HEK293 (cell line): ENCODE data around the gene UHRF2.

ENCODE experiments used
- CTCF ChIA-PET: fragments of 350-600 bp; formaldehyde crosslinking; extraction: SDS; loops from one replicate; lab custom pipeline; 2021; ENCODE audit warnings: antibody characterized with exemption; lab: Yijun Ruan, JAX
- POLR2A ChIA-PET: fragments of 300-600 bp; formaldehyde crosslinking; extraction: SDS; loops from one replicate; lab custom pipeline; 2020; ENCODE audit warnings: antibody characterized with exemption, inconsistent platforms; lab: Yijun Ruan, JAX
- H3K27ac ChIP-seq: fragments of 200-500 bp; sonication (Bioruptor generic); 2 replicates; pipeline ENCODE4 v1.5.1; 2014; ENCODE audit warnings: low read depth, low read length, control low read depth, inconsistent platforms; ENCODE audit errors: extremely low read depth
- H3K36me3 ChIP-seq, 2 experiments: fragments of 200-500 bp in 1 of 2; sonication (Bioruptor generic) in 1 of 2; 1 replicate in 1 of 2; 2 replicates in 1 of 2; pipeline ENCODE4 v1.5.1; 2014 to 2017; ENCODE audit warnings: inconsistent platforms in 2 of 2, low read length in 2 of 2; ENCODE audit not compliant: control insufficient read depth in 2 of 2, insufficient read depth in 1 of 2
- H3K4me1 ChIP-seq: fragments of 200-500 bp; sonication (Bioruptor generic); 2 replicates; pipeline ENCODE4 v1.5.1; 2014; ENCODE audit warnings: mild to moderate bottlenecking, low read length, inconsistent platforms; ENCODE audit not compliant: control insufficient read depth, insufficient read depth
- H3K4me3 ChIP-seq: 2 replicates; pipeline ENCODE4 v1.5.1; 2011; ENCODE audit warnings: low read depth, mild to moderate bottlenecking, control low read depth, low read length, moderate library complexity
- H3K9me3 ChIP-seq: fragments of 200-500 bp; sonication (Bioruptor generic); 2 replicates; pipeline ENCODE4 v1.5.1; 2014; ENCODE audit warnings: low read depth, low read length, inconsistent platforms; ENCODE audit not compliant: control insufficient read depth, insufficient read depth
- BCL11A ChIP-seq: fragments of 450-650 bp; formaldehyde crosslinking; IDR thresholded peaks from 2 replicates; pipeline ENCODE4 v1.5.1; 2016; ENCODE audit warnings: low read depth, missing biosample characterization, missing genetic modification characterization
- BCL11B ChIP-seq: fragments of 450-650 bp; formaldehyde crosslinking; IDR thresholded peaks from 2 replicates; pipeline ENCODE4 v1.5.1; 2016; ENCODE audit warnings: low read depth, missing biosample characterization, missing genetic modification characterization
- GLIS1 ChIP-seq: fragments of 450-650 bp; formaldehyde crosslinking; IDR thresholded peaks from 2 replicates; pipeline ENCODE4 v1.5.1; 2016; ENCODE audit warnings: missing biosample characterization, missing genetic modification characterization
- GLIS2 ChIP-seq: fragments of 450-650 bp; formaldehyde crosslinking; IDR thresholded peaks from 2 replicates; pipeline ENCODE4 v1.5.1; 2016; ENCODE audit warnings: missing biosample characterization, missing genetic modification characterization
- HOXA7 ChIP-seq: sonication (generic); formaldehyde crosslinking; IDR thresholded peaks from 2 replicates; pipeline ENCODE4 v1.8.1; 2022; ENCODE audit warnings: missing genetic modification reagents, borderline replicate concordance
- INSM2 ChIP-seq: fragments of 450-650 bp; formaldehyde crosslinking; IDR thresholded peaks from 2 replicates; pipeline ENCODE4 v1.5.1; 2016; ENCODE audit warnings: missing biosample characterization, missing genetic modification characterization
- MZF1 ChIP-seq: fragments of 450-650 bp; formaldehyde crosslinking; IDR thresholded peaks from 2 replicates; pipeline ENCODE4 v1.5.1; 2017; ENCODE audit warnings: missing biosample characterization, missing genetic modification characterization, borderline replicate concordance
- OSR2 ChIP-seq: fragments of 450-650 bp; formaldehyde crosslinking; IDR thresholded peaks from 2 replicates; pipeline ENCODE4 v1.5.1; 2016; ENCODE audit warnings: missing biosample characterization, missing genetic modification characterization
- PRDM1 ChIP-seq: fragments of 450-650 bp; formaldehyde crosslinking; IDR thresholded peaks from 2 replicates; pipeline ENCODE4; 2016; ENCODE audit warnings: missing biosample characterization, missing genetic modification characterization
- WT1 ChIP-seq: fragments of 450-650 bp; formaldehyde crosslinking; IDR thresholded peaks from 2 replicates; pipeline ENCODE4 v1.5.1; 2016; ENCODE audit warnings: missing biosample characterization, missing genetic modification characterization
- ZBTB1 ChIP-seq: fragments of 450-650 bp; formaldehyde crosslinking; IDR thresholded peaks from 2 replicates; pipeline ENCODE4 v1.5.1; 2016; ENCODE audit warnings: missing biosample characterization, missing genetic modification characterization
- ZBTB17 ChIP-seq: fragments of 450-650 bp; formaldehyde crosslinking; IDR thresholded peaks from 2 replicates; pipeline ENCODE4 v1.5.1; 2016; ENCODE audit warnings: missing biosample characterization, missing genetic modification characterization
- ZBTB21 ChIP-seq: fragments of 450-650 bp; formaldehyde crosslinking; IDR thresholded peaks from 2 replicates; pipeline ENCODE4 v1.5.1; 2017; ENCODE audit warnings: missing biosample characterization, missing genetic modification characterization
- ZBTB26 ChIP-seq: fragments of 450-650 bp; formaldehyde crosslinking; optimal IDR thresholded peaks from 2 replicates; pipeline ENCODE3; 2016; ENCODE audit warnings: missing biosample characterization, mild to moderate bottlenecking, missing genetic modification characterization
- ZBTB48 ChIP-seq: fragments of 450-650 bp; formaldehyde crosslinking; IDR thresholded peaks from 2 replicates; pipeline ENCODE4 v1.5.1; 2016; ENCODE audit warnings: missing biosample characterization, missing genetic modification characterization
- ZNF114 ChIP-seq: fragments of 450-650 bp; formaldehyde crosslinking; IDR thresholded peaks from 2 replicates; pipeline ENCODE4 v1.5.0; 2017; ENCODE audit warnings: missing biosample characterization, missing genetic modification characterization
- ZNF133 ChIP-seq: fragments of 450-650 bp; formaldehyde crosslinking; IDR thresholded peaks from 2 replicates; pipeline ENCODE4 v1.5.1; 2016; ENCODE audit warnings: missing biosample characterization, missing genetic modification characterization
- ZNF175 ChIP-seq: fragments of 450-650 bp; formaldehyde crosslinking; IDR thresholded peaks from 2 replicates; pipeline ENCODE4 v1.5.1; 2016; ENCODE audit warnings: missing biosample characterization, missing genetic modification characterization
- ZNF211 ChIP-seq: fragments of 450-650 bp; formaldehyde crosslinking; IDR thresholded peaks from 2 replicates; pipeline ENCODE4 v1.5.1; 2016; ENCODE audit warnings: low read depth, missing biosample characterization, missing genetic modification characterization
- ZNF223 ChIP-seq: fragments of 450-650 bp; formaldehyde crosslinking; IDR thresholded peaks from 2 replicates; pipeline ENCODE4 v1.5.1; 2016; ENCODE audit warnings: missing biosample characterization, missing genetic modification characterization
- ZNF302 ChIP-seq: fragments of 450-650 bp; formaldehyde crosslinking; IDR thresholded peaks from 2 replicates; pipeline ENCODE4 v1.5.1; 2016; ENCODE audit warnings: missing biosample characterization, missing genetic modification characterization, low read depth
- ZNF37A ChIP-seq: fragments of 450-650 bp; IDR thresholded peaks from 2 replicates; pipeline ENCODE4 v1.5.1; 2018; ENCODE audit warnings: missing biosample characterization, missing genetic modification characterization
- ZNF48 ChIP-seq: fragments of 450-650 bp; formaldehyde crosslinking; IDR thresholded peaks from 2 replicates; pipeline ENCODE4 v1.5.1; 2016; ENCODE audit warnings: missing biosample characterization, missing genetic modification characterization
- ZNF624 ChIP-seq: fragments of 450-650 bp; formaldehyde crosslinking; IDR thresholded peaks from 2 replicates; pipeline ENCODE4 v1.5.1; 2017; ENCODE audit warnings: missing biosample characterization, missing genetic modification characterization
- ZNF664 ChIP-seq: fragments of 450-650 bp; formaldehyde crosslinking; IDR thresholded peaks from 2 replicates; pipeline ENCODE4 v1.5.1; 2016; ENCODE audit warnings: missing biosample characterization, missing genetic modification characterization
- ZNF76 ChIP-seq: fragments of 450-650 bp; formaldehyde crosslinking; IDR thresholded peaks from 2 replicates; pipeline ENCODE4; 2016; ENCODE audit warnings: low read depth, missing biosample characterization, missing genetic modification characterization, borderline replicate concordance
- ZNF791 ChIP-seq: fragments of 450-650 bp; formaldehyde crosslinking; IDR thresholded peaks from 2 replicates; pipeline ENCODE4 v1.5.1; 2016; ENCODE audit warnings: missing biosample characterization, missing genetic modification characterization
- TF ChIP-seq, protein P1 (sequence below): fragments of 450-650 bp; formaldehyde crosslinking; IDR thresholded peaks from 2 replicates; pipeline ENCODE4 v1.5.1; 2016; ENCODE audit warnings: missing biosample characterization, missing genetic modification characterization
- TF ChIP-seq, protein P2 (sequence below): fragments of 450-650 bp; formaldehyde crosslinking; IDR thresholded peaks from 2 replicates; pipeline ENCODE4 v1.5.1; 2017; ENCODE audit warnings: missing biosample characterization, missing genetic modification characterization
- TF ChIP-seq, protein P3 (sequence below): sonication (generic); formaldehyde crosslinking; IDR thresholded peaks from 2 replicates; pipeline ENCODE4 v1.8.1; 2022; ENCODE audit warnings: mild to moderate bottlenecking, moderate library complexity, missing genetic modification reagents

The UHRF2 gene

GRCh38 chr9:6489099-6489498 is 76.1 kb downstream of the UHRF2 start:
- TF ChIP-seq ZNF302 (no peak), PRDM1 (no peak), OSR2 (no peak), ZNF37A (tag by site-specific recombination) (no peak), ZNF791 (tag by site-specific recombination) (no peak), MZF1 (tag by site-specific recombination) (no peak)
- TF ChIP-seq, protein P1, sequence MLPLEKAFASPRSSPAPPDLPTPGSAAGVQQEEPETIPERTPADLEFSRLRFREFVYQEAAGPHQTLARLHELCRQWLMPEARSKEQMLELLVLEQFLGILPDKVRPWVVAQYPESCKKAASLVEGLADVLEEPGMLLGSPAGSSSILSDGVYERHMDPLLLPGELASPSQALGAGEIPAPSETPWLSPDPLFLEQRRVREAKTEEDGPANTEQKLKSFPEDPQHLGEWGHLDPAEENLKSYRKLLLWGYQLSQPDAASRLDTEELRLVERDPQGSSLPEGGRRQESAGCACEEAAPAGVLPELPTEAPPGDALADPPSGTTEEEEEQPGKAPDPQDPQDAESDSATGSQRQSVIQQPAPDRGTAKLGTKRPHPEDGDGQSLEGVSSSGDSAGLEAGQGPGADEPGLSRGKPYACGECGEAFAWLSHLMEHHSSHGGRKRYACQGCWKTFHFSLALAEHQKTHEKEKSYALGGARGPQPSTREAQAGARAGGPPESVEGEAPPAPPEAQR (tag by site-specific recombination) = no peak
- TF ChIP-seq, protein P2, sequence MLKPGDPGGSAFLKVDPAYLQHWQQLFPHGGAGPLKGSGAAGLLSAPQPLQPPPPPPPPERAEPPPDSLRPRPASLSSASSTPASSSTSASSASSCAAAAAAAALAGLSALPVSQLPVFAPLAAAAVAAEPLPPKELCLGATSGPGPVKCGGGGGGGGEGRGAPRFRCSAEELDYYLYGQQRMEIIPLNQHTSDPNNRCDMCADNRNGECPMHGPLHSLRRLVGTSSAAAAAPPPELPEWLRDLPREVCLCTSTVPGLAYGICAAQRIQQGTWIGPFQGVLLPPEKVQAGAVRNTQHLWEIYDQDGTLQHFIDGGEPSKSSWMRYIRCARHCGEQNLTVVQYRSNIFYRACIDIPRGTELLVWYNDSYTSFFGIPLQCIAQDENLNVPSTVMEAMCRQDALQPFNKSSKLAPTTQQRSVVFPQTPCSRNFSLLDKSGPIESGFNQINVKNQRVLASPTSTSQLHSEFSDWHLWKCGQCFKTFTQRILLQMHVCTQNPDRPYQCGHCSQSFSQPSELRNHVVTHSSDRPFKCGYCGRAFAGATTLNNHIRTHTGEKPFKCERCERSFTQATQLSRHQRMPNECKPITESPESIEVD = no peak
- Histone ChIP-seq H3K36me3 (peaks cover 25 to 51% of the 10 kb centered on the region in 2 experiments; a peak in 2 of 3 replicates), H3K4me1 (no peaks in the 10 kb centered on the region), H3K27ac (no peak overlapping the region), H3K9me3 (no peaks in the 10 kb centered on the region), H3K4me3 (no peak overlapping the region)
- POLR2A ChIA-PET = no interaction called here
- CTCF ChIA-PET = interaction anchor here (0.9 kb wide), 1 partner anchor 183 kb away, joined by 3 read pairs; no protein-coding TSS in a partner anchor

DNA sequence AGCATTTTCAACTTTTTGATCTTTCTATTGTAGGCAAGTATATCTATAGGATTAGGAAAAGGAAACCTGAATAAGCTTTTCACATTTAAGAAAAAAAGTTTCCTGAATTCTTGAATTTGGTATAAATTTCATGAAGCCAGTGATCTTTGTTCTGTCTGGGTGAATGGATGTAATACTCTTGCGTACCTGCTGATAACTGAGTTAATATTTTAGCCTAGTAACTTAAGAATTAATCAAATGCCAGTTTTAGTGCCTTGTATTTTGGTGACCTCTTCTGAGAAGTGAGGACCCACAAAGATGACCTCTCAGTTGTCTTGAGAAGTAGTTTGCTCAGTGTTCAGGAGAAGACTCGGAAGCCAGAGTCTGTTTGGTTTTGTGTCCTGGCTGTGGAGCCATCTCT is 77.9 kb downstream of the UHRF2 start:
- no peaks in the 10 kb centered on the region for H3K9me3 ChIP-seq
- H3K27ac ChIP-seq = no peak overlapping the region
- POLR2A ChIA-PET = no interaction called here
- H3K36me3 ChIP-seq = peaks cover 17 to 50% of the 10 kb centered on the region in 2 experiments; a peak in 2 of 3 replicates
- no peak for TF ChIP-seq ZNF211
- TF ChIP-seq ZNF624 (tag by site-specific recombination) = no peak
- no peak for TF ChIP-seq ZBTB17 (tag by site-specific recombination)
- TF ChIP-seq GLIS2 (tag by site-specific recombination) = no peak
- no peak for TF ChIP-seq WT1 (tag by site-specific recombination)
- no peak for TF ChIP-seq ZBTB1
- no peak for TF ChIP-seq ZBTB21 (tag by site-specific recombination)
- no peak for TF ChIP-seq ZNF175 (tag by site-specific recombination)
- no peak for TF ChIP-seq BCL11A
- TF ChIP-seq GLIS1 = no peak
- TF ChIP-seq BCL11B (tag by site-specific recombination) = no peak
- TF ChIP-seq ZNF223 (tag by site-specific recombination) = no peak
- TF ChIP-seq ZNF114 = no peak
- TF ChIP-seq ZNF133 (tag by site-specific recombination) = no peak
- no peak for TF ChIP-seq ZNF664 (tag by site-specific recombination)
- no peak for TF ChIP-seq HOXA7 (CRISPR knock-in tag)
- CTCF ChIA-PET = no interaction called here
- no peaks in the 10 kb centered on the region for H3K4me1 ChIP-seq
- no peak overlapping the region for H3K4me3 ChIP-seq

- CTCF ChIA-PET = interaction anchor here (0.5 kb wide), 1 partner anchor 9 kb away, joined by 3 read pairs; no protein-coding TSS in a partner anchor
- H3K27ac ChIP-seq = no peak overlapping the region
- no peaks in the 10 kb centered on the region for H3K4me1 ChIP-seq
- POLR2A ChIA-PET = no interaction called here
- peaks cover 0 to 53% of the 10 kb centered on the region in 2 experiments; a peak in 2 of 3 replicates for H3K36me3 ChIP-seq
- no peaks in the 10 kb centered on the region for H3K9me3 ChIP-seq
- H3K4me3 ChIP-seq = no peak overlapping the region
- no peak for TF ChIP-seq ZNF76
- no peak for TF ChIP-seq ZNF48
- no peak for TF ChIP-seq ZBTB26 (tag by site-specific recombination)
- TF ChIP-seq, protein P3, sequence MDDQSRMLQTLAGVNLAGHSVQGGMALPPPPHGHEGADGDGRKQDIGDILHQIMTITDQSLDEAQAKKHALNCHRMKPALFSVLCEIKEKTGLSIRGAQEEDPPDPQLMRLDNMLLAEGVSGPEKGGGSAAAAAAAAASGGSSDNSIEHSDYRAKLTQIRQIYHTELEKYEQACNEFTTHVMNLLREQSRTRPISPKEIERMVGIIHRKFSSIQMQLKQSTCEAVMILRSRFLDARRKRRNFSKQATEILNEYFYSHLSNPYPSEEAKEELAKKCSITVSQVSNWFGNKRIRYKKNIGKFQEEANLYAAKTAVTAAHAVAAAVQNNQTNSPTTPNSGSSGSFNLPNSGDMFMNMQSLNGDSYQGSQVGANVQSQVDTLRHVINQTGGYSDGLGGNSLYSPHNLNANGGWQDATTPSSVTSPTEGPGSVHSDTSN = no peak
- no peak for TF ChIP-seq INSM2 (tag by site-specific recombination)
- TF ChIP-seq ZBTB48 (tag by site-specific recombination) = no peak
Observed at GRCh38 chr9:6495466-6495865, 82.5 kb downstream of the UHRF2 start.
